K562 (cell line): Measurements from ENCODE around the gene PGM3. TPM values are rescaled to one million over a fixed set of nuclear protein-coding genes. Genes with fewer than 3 reads are reported as not detected.

Experiments used
- CBFB ChIP-seq: sonication (generic); formaldehyde crosslinking; IDR thresholded peaks from 2 replicates; pipeline ENCODE4 v1.4.0; 2020; ENCODE audit warnings: mild to moderate bottlenecking, missing genetic modification reagents
- DNMT1 ChIP-seq: fragments of 450-650 bp; IDR thresholded peaks from 2 replicates; pipeline ENCODE4 v1.6.1; 2016; ENCODE audit warnings: antibody characterized with exemption, mild to moderate bottlenecking
- GTF2A2 ChIP-seq: IDR thresholded peaks from 2 replicates; pipeline ENCODE4 v1.6.1; 2016; ENCODE audit warnings: mild to moderate bottlenecking, missing genetic modification characterization, missing compliant biosample characterization
- HIVEP1 ChIP-seq: fragments of 250-450 bp; sonication (Bioruptor Pico); IDR thresholded peaks from 2 replicates; pipeline ENCODE4 v1.4.0; 2020; ENCODE audit warnings: mild to moderate bottlenecking
- MCM7 ChIP-seq, 2 experiments: fragments of 450-650 bp; IDR thresholded peaks; 2 replicates each; pipeline ENCODE4 v1.6.1; 2016 to 2018
- NFE2 ChIP-seq: IDR thresholded peaks from 2 replicates; pipeline ENCODE4 v1.6.1; 2014; ENCODE audit warnings: antibody characterized with exemption, low read depth
- PHF20 ChIP-seq: fragments of 450-650 bp; IDR thresholded peaks from 2 replicates; pipeline ENCODE4 v1.6.1; 2018; ENCODE audit not compliant: partially characterized antibody
- POLR3A ChIP-seq: IDR thresholded peaks from 2 replicates; pipeline ENCODE4 v1.6.1; 2011; ENCODE audit warnings: borderline replicate concordance, mild to moderate bottlenecking, moderate library complexity; ENCODE audit not compliant: insufficient read length, insufficient read depth; ENCODE audit errors: extremely low read depth
- RBBP5 ChIP-seq: fragments of 200-600 bp; sonication (generic); IDR thresholded peaks from 2 replicates; pipeline ENCODE4 v1.6.1; 2012; ENCODE audit warnings: borderline replicate concordance, mild to moderate bottlenecking, low read length, control low read depth, inconsistent platforms; ENCODE audit not compliant: insufficient read depth, poor library complexity, severe bottlenecking
- SMARCC2 ChIP-seq: fragments of 450-650 bp; IDR thresholded peaks from 2 replicates; pipeline ENCODE4 v1.6.1; 2017; ENCODE audit warnings: antibody characterized with exemption, moderate library complexity, mild to moderate bottlenecking, low read depth
- STAG1 ChIP-seq: sonication (generic); formaldehyde crosslinking; IDR thresholded peaks from 2 replicates; pipeline ENCODE4 v1.5.0; 2020; ENCODE audit warnings: missing genetic modification reagents, borderline replicate concordance
- TFAM ChIP-seq: fragments of 250-450 bp; sonication (Bioruptor Pico); conservative IDR thresholded peaks from 2 replicates; pipeline ENCODE4 v1.5.0; 2021; ENCODE audit warnings: mild to moderate bottlenecking, moderate library complexity
- ZNF184 ChIP-seq: sonication (generic); formaldehyde crosslinking; IDR thresholded peaks from 2 replicates; pipeline ENCODE4 v1.5.0; 2020; ENCODE audit warnings: missing genetic modification reagents
- ZNF3 ChIP-seq: fragments of 250-450 bp; sonication (Bioruptor Pico); IDR thresholded peaks from 2 replicates; pipeline ENCODE4 v1.5.0; 2021; ENCODE audit warnings: mild to moderate bottlenecking, moderate library complexity
- ZNF609 ChIP-seq: sonication (generic); formaldehyde crosslinking; IDR thresholded peaks from 2 replicates; pipeline ENCODE4 v1.8.1; 2023; ENCODE audit warnings: missing genetic modification reagents, mild to moderate bottlenecking, borderline replicate concordance
- polyA plus RNA-seq, 8 experiments: library from polyadenylated mRNA; depleted of rRNA in 4 of 8; stranded (reverse) in 5 of 8; unstranded in 3 of 8; fragments of >200 nt; fragmentation: Nextera tagmentation in 2 of 8; fragmentation: Illumina TruSeq in 1 of 8; extraction: Ambion mirVana in 2 of 8; extraction: Trizol in 1 of 8; gene quantifications; 2 replicates each; pipeline versions ENCODE4 v1.2.1 to v1.2.3, GENCODE V29; 2011 to 2014; ENCODE audit warnings: inconsistent platforms in 1 of 8, missing spikeins in 1 of 8
- total RNA-seq, 7 experiments: library from RNA; depleted of rRNA in 6 of 7; stranded (reverse); fragments of >200 nt in 6 of 7; fragmentation: Illumina TruSeq in 2 of 7; extraction: Trizol in 2 of 7; gene quantifications; 2 replicates each; pipeline versions ENCODE4 v1.2.1 to v1.2.3, GENCODE V29; 2011 to 2021; ENCODE audit warnings: low replicate concordance in 1 of 7
- TF ChIP-seq, protein P1 (sequence below): fragments of 250-450 bp; sonication (Bioruptor Pico); IDR thresholded peaks from 2 replicates; pipeline ENCODE4 v1.5.0; 2021; ENCODE audit warnings: mild to moderate bottlenecking, moderate library complexity
- TF ChIP-seq, protein P2 (sequence below): fragments of 450-650 bp; formaldehyde crosslinking; IDR thresholded peaks from 2 replicates; pipeline ENCODE4 v1.4.0; 2020; ENCODE audit warnings: mild to moderate bottlenecking, mixed read lengths
- TF ChIP-seq, protein P3 (sequence below): IDR thresholded peaks from 2 replicates; pipeline ENCODE4 v1.6.1; 2016; ENCODE audit warnings: missing genetic modification characterization, missing compliant biosample characterization

PGM3 gene
- total and polyA plus RNA-seq, 9 of the 15 experiments (the other 6 are each of a cell fraction or from before 2014, with no cell fraction given), result 19.1 to 107 (median 50.5) TPM

DNA sequence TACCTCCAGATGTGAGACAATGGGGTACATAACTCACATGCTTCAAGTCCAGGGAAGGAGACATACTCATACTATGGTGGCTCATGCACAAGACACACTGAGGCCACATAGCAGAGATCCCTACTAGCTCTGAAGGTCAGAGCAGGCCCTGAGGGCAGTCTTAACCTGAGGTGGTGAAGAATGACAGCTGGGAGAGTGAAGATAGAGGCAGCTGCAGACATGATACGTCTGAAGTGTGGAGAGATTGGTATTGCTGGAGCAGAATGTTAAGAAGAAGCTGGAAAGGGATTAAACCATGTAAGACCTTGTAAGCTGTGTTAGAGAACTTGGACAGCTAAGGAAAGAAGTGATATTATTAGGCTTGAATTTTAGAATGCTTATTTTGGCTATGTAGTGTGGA, 32.9 kb downstream of the PGM3 start (continued):
- TF ChIP-seq, protein P1, sequence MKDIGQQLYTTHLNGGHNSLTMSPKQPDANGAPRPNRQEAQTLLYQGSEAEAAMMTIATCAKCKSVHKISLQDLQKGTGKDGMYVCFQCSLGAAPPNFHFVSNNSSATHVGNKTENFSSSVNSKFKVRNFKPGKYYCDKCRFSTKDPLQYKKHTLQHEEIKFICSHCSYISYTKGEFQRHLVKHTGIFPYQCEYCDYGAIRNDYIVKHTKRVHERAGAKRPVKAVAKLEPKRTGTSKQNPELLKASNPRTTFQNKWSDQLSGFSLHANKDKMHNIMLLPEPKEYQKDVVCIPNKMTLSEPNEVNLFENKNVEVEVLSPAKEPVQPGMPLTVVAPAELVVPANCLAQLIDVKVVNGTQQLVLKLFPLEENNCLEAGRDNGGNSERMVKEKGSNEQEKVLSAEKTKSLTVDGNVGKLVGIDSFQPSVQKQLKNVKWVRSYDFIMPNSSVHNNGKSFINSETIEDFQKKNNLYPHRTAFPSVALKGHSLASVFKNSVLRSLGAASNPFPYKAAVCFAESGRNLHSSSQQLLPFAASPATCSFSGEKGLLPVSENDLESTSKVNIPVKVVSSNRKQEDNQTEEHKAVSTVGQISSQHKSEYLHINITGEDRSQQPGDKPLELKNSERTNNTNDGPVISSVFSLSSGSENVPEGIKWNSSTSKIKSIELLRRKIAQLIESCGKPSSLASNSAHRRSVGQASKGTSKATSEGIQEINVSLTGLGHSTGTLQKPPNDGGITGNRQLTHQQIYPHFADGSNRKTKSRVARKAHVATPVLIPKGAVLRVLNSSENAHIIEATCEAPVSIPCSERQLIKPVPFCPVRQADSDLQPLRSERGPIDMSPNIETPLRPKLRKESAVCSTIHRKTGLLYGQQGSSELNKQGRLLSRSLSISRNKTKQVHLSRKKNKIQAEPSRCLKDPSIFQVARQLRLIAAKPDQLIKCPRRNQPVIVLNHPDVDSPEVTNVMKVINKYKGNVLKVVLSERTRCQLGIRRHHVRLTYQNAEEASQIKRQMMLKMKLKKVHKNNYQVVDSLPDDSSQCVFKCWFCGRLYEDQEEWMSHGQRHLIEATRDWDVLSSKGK (CRISPR knock-in tag), result no peak
- TF ChIP-seq CBFB (CRISPR knock-in tag), result no peak
- TF ChIP-seq SMARCC2, result no peak
- no peak for TF ChIP-seq GTF2A2 (tag)
- TF ChIP-seq NFE2, result no peak
- no peak for TF ChIP-seq PHF20
- TF ChIP-seq, protein P2, sequence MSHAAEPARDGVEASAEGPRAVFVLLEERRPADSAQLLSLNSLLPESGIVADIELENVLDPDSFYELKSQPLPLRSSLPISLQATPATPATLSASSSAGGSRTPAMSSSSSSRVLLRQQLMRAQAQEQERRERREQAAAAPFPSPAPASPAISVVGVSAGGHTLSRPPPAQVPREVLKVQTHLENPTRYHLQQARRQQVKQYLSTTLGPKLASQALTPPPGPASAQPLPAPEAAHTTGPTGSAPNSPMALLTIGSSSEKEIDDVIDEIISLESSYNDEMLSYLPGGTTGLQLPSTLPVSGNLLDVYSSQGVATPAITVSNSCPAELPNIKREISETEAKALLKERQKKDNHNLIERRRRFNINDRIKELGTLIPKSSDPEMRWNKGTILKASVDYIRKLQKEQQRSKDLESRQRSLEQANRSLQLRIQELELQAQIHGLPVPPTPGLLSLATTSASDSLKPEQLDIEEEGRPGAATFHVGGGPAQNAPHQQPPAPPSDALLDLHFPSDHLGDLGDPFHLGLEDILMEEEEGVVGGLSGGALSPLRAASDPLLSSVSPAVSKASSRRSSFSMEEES (CRISPR knock-in tag), result no peak
- no peak for TF ChIP-seq STAG1 (CRISPR knock-in tag)
- TF ChIP-seq POLR3A, result no peak
- no peak for TF ChIP-seq DNMT1
- no peak for TF ChIP-seq ZNF609 (CRISPR knock-in tag)
- TF ChIP-seq TFAM (CRISPR knock-in tag), result no peak
- no peak for TF ChIP-seq ZNF3 (CRISPR knock-in tag)
- TF ChIP-seq, protein P3, sequence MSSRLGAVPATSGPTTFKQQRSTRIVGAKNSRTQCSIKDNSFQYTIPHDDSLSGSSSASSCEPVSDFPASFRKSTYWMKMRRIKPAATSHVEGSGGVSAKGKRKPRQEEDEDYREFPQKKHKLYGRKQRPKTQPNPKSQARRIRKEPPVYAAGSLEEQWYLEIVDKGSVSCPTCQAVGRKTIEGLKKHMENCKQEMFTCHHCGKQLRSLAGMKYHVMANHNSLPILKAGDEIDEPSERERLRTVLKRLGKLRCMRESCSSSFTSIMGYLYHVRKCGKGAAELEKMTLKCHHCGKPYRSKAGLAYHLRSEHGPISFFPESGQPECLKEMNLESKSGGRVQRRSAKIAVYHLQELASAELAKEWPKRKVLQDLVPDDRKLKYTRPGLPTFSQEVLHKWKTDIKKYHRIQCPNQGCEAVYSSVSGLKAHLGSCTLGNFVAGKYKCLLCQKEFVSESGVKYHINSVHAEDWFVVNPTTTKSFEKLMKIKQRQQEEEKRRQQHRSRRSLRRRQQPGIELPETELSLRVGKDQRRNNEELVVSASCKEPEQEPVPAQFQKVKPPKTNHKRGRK (tag), result no peak
- TF ChIP-seq MCM7 (IDR thresholded peaks at IDR 0.05), result no peak
- no peak for TF ChIP-seq ZNF184 (CRISPR knock-in tag)
- no peak for TF ChIP-seq RBBP5
- no peak for TF ChIP-seq HIVEP1 (CRISPR knock-in tag)
